T-helper 1 cell treated with Interleukin-12 subunit alpha and Interleukin-12 subunit beta and Interleukin-4 antibody, amounts not matched to agents 30 ng/mL and 1 ng/mL, for 36 hours (primary cell): Measurements from ENCODE around the gene RNF150. TPM values are rescaled to one million over a fixed set of nuclear protein-coding genes. Genes with fewer than 3 reads are reported as not detected.
"Not testable (repeated sequence)": the region's sequence is repeated elsewhere in the genome, so short reads cannot be mapped to it uniquely, and the experiment has no call there.

Experiments used
- intact Hi-C: fragments of 100-400 bp; cut with micrococcal nuclease; formaldehyde crosslinking; loops from one replicate; pipeline ENCODE4 v1.15.1; 2024
- total RNA-seq: library from RNA; stranded (reverse); gene quantifications from 2 replicates; pipeline ENCODE4 v1.2.3, GENCODE V29; 2022

RNF150 gene
- total RNA-seq, 1 donor from 2014 or later = 0.25 TPM

DNA sequence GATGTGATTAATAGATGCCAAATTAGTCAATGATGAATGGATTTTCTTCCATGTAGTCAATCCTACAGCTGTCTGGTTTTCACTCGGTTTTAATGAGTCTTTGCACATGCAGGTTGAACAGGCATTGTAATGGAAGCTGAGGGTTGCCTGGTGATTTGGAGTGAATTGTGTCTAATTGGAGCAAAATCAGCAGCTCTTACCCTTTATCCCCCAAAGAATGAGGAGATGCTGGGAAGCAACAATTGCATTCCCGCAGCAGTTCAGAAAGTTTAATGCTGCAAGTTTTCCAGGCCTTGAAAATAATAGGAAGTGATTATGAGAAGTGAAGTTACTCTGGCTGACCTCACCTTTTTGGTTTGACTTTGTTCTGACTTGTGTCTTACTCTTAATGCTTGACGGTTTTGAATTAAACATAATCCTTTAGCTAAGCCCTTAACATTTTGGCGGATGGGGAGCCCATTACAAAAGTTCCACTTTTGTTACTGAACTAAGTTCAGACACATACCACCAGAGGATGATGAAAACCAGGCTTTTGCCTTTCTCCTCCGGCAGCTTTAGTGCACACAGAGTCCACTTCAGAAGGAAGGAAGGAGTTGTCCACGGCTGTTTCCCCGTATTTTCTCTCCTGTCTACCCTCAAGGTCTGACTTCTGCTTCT lies 298.3 kb downstream of the RNF150 start:
- intact Hi-C loops = no loop called here

DNA sequence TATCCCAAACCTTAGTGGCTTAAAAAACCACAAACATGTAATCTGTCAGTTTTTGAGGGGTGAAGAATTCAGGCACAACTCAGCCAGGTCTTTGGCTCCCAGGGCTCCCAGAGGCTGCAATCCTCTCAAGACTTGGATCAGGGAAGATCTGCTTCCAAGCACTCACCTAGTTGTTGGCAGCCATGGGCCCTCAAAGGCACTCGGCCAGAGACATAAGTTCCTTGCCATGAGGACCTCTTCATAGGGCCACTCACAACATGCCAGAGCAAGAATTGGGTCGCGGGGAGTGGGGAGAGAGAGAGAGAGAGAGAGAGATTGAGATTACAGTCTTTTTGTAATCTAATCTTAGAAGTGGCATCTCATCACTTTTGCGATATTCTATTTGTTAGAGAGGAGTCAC lies 300.0 kb downstream of the RNF150 start:
- intact Hi-C loops = no loop called here

DNA sequence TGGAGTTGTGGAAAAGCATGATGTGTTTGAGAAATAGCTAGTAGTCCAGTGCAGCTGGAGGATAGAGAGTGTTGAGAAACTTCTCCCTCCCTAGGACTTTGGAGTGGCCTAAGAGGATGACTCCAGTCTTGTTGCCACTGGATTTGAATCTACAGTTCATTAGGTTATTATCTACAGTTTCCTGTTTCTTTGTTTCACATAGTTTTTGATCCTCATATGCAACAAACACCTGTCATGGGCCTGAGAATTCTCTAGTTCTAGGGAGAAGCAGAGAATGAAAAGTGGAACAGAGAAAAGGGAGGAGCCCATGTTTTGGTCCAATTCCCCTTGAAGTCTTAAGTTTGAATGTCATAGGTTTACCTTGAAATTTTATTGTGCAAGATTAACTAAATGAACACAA lies 303.4 kb downstream of the RNF150 start:
- intact Hi-C loops = no loop called here

DNA sequence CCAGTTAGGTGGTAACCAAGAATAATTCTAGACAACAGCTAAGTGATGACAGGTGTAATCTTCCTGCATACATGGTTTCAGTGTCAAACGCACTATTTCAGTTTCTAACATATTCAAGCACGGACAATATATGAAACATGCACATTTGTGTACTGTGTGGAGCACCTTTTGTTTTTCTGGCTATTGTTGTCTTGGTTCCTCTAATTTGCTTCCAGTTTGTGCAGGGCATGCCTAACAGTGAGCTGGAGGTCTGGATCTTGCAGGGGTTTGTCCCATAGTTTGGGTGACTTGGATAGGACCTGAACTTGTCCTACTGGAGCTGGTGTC lies 306.6 kb downstream of the RNF150 start:
- intact Hi-C loops = no loop called here

DNA sequence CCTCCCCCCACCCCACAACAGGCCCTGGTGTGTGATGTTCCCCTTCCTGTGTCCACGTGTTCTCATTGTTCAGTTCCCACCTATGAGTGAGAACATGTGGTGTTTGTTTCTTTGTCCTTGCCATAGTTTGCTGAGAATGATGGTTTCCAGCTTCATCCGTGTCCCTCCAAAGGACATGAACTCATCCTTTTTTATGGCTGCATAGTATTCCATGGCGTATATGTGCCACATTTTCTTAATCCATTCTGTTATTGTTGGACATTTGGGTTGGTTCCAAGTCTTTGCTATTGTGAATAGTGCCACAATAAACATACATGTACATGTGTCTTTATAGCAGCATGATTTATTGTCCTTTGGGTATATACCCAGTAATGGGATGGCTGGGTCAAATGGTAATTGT lies 312.7 kb downstream of the RNF150 start:
- intact Hi-C loops = not testable (repeated sequence)

DNA sequence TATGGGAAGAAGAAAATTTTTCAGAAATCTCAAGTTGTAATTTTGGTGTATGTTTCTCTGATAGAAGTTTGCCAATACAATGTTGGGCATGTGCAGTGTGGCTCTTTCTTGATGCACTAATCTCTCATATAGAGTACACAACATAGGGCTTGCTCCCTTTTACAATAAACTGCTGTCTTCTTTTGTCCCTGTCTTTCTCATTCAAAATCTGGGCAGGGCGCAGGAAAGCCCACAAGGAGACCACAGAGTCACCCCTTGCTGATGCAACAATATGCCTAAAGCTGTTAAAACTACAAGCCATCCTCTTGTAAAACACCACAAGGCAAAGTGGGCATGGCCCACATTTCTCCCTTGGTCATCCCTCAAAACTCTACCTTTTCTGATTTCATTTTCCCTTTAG lies 313.7 kb downstream of the RNF150 start:
- intact Hi-C loops = no loop called here

DNA sequence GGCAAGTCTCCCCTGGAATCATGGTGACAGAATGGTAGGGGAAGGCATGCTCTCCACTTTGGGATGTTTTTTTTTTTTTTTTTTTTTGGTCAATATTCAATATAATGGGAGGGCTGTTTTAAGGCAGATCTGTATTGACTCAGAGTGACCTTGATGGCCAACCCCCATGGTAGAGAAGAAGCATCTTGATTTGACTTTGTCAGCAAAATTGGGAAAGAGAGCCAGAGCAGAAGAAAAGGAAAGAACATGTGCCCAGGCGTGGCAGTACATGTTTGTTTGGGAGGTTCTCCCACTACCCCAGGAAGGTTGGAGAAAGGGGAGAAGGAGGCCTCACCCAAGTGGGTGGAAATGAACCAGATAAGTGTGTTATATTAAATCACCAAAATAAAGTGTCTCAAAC lies 314.8 kb downstream of the RNF150 start:
- intact Hi-C loops = no loop called here

DNA sequence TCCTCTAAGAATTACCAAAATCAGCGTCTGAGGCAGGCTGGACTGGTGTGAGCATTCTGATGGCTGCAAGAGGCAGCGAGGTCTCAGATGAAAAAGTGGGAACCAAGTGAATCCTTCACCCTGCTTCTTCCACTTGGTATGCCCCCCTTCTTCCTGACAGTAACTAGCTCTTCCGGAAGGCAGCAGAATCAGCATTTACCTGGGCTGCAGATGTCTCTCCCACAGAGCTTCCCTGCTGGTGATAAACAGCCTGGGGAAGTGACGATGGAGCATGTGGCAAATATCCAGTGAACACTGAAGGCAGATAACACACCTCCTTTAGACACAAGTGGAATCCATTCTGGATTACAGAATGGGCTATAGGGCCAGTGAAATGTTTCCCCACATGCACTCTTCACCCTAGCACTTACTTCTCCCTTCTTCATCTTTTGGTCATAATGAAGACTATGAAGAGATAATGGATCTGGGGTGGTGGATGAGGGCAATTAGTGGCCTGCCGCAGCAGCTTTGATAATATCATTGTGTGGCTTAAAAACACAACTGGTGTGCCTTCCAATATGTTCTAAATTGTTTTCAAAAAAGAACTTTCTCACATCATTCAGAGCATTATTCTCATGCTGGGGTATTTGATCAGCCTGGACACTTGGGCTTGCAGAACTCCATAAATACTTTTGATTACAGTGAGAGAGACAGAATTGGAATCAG lies 316.3 kb downstream of the RNF150 start:
- intact Hi-C loops = no loop called here

DNA sequence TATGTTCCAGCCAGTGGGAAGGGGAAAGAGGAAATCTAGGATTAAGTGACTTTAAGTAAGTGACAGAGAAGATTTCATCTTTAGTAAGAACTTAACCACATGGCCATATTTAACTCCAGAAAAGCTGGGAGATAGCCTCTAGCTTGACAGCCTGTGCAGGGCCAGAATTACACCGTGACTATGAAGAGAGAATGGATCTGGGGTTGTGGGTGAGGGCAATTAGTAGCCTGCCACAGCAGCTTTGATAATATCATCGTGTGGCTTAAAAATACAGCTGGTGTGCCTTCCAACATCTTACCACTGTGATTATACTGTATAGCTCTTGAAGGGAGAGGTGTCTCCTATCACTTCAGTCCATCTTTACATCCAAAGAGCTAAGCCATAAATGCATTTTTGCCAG lies 319.5 kb downstream of the RNF150 start:
- intact Hi-C loops = no loop called here

DNA sequence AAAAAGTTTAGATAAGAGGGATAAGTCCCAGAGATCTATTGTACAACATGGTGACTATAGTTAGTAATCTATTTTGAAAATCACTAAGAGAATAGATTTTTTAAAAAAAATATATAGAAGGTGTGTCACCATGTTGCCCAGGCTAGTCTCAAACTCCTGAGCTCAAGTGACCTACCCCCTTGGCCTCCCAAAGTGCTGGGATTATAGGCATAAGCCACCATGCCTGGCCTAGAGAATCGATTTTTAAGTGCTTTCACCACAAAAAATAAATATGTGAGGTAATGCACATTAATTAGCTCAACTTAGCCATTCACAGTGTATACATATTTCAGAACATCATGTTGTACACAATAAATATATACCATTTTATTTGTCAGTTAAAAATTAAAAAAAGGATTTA lies 320.4 kb downstream of the RNF150 start:
- intact Hi-C loops = no loop called here

DNA sequence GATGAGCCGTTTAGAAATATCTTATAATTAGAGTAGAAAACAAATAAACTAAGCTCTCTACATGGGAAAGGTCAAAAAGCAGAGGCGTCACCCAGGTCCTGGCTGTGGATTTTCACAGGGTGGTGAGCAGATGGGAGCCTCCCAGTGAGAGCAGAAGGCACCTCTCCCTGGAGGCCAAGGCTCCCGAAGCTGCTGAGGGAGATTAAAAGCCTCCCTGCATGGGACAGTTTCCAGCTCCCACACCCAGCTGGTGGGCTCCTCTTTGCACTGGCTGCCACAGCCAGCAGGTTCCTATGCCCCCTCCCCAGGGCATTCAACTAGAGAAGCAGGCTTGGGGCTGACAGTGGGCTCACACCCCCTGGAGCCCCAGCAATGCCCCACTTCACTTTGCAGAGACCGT lies 321.8 kb downstream of the RNF150 start:
- intact Hi-C loops = no loop called here

DNA sequence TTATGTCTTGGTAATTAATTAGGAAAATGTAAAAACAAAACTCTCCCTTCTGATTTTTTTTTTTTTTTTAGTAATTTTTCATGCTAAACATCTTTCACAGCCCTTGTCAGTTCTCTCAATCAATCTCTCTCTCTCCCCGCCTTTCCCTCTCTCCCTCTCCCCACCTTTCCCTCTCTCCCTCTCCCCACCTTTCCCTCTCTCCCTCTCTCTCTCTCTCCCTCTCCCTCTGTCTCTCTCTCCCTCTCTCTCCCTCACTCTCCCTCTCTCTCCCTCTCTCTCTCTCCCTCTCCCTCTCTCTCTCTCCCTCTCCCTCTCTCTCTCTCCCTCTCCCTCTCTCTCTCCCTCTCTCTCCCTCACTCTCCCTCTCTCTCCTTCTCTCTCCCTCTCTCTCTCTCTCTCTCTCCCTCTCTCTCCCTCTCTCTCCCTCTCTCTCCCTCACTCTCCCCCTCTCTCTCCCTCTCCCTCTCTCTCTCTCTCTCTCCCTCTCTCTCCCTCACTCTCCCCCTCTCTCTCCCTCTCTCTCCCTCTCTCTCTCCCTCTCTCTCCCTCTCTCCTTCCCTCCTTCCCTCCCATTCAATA lies 322.6 kb downstream of the RNF150 start:
- intact Hi-C loops = not testable (repeated sequence)

Other genes starting within 250 kb of the RNF150 start
- 37.3 and 42.6 TPM in 2 replicates for gene ZNF330, start 87.4 kb upstream of the RNF150 start, total RNA-seq